Naive B cell (primary cell): ENCODE data around the gene SLC19A1. TPM values are rescaled to one million over a fixed set of nuclear protein-coding genes. Genes with fewer than 3 reads are reported as not detected.
A peak's percentile ranks its signal among the peaks of the same experiment; 100 is the strongest.

Source experiments
- ATAC-seq, 2 donors: fragments of 150-1000 bp; cut with Tn5 transposase; 2 replicates each; pipeline ENCODE4 v1.10.0; 2021; ENCODE audit warnings: low read depth in 2 of 2, mild to moderate bottlenecking in 2 of 2, moderate library complexity in 2 of 2
- DNase-seq: peaks from one replicate; pipeline ENCODE4 v3.0.0; 2022
- H3K27ac Mint-ChIP-seq, 6 donors: one replicate each; pipeline ENCODE4 v1.8.0; 2020 to 2022; ENCODE audit warnings: mild to moderate bottlenecking in 6 of 6, mixed read lengths in 6 of 6, moderate library complexity in 5 of 6, inconsistent platforms in 2 of 6
- H3K27me3 Mint-ChIP-seq, 3 donors: one replicate each; pipeline ENCODE4 v1.8.0; 2021 to 2022; ENCODE audit warnings: mixed read lengths in 3 of 3, mild to moderate bottlenecking in 1 of 3
- H3K36me3 Mint-ChIP-seq, 2 donors: one replicate each; pipeline ENCODE4 v1.8.0; 2020 to 2022; ENCODE audit warnings: mixed read lengths in 2 of 2, inconsistent platforms in 1 of 2, mild to moderate bottlenecking in 1 of 2
- H3K4me1 Mint-ChIP-seq, 3 donors: one replicate each; pipeline ENCODE4 v1.8.0; 2020 to 2022; ENCODE audit warnings: mixed read lengths in 3 of 3, inconsistent platforms in 1 of 3, mild to moderate bottlenecking in 1 of 3, moderate library complexity in 1 of 3
- H3K4me3 Mint-ChIP-seq, 8 donors: one replicate each; pipeline ENCODE4 v1.8.0; 2020 to 2022; ENCODE audit warnings: mild to moderate bottlenecking in 8 of 8, mixed read lengths in 8 of 8, moderate library complexity in 8 of 8, inconsistent platforms in 2 of 8
- H3K9me3 Mint-ChIP-seq, 7 donors: one replicate each; pipeline ENCODE4 v1.8.0; 2020 to 2022; ENCODE audit warnings: mixed read lengths in 7 of 7, mild to moderate bottlenecking in 5 of 7, inconsistent platforms in 2 of 7, moderate library complexity in 1 of 7
- polyA plus RNA-seq, 6 donors: library from polyadenylated mRNA; unstranded; fragments of 300-500 nt; fragmentation: Illumina TruSeq; gene quantifications; one replicate each; pipeline ENCODE4 v1.2.3, GENCODE V29; 2021; ENCODE audit warnings: low read depth in 6 of 6

Gene SLC19A1
- polyA plus RNA-seq, 6 donors from 2014 or later, result 2.9 to 20.0 (median 4.3) TPM

DNA sequence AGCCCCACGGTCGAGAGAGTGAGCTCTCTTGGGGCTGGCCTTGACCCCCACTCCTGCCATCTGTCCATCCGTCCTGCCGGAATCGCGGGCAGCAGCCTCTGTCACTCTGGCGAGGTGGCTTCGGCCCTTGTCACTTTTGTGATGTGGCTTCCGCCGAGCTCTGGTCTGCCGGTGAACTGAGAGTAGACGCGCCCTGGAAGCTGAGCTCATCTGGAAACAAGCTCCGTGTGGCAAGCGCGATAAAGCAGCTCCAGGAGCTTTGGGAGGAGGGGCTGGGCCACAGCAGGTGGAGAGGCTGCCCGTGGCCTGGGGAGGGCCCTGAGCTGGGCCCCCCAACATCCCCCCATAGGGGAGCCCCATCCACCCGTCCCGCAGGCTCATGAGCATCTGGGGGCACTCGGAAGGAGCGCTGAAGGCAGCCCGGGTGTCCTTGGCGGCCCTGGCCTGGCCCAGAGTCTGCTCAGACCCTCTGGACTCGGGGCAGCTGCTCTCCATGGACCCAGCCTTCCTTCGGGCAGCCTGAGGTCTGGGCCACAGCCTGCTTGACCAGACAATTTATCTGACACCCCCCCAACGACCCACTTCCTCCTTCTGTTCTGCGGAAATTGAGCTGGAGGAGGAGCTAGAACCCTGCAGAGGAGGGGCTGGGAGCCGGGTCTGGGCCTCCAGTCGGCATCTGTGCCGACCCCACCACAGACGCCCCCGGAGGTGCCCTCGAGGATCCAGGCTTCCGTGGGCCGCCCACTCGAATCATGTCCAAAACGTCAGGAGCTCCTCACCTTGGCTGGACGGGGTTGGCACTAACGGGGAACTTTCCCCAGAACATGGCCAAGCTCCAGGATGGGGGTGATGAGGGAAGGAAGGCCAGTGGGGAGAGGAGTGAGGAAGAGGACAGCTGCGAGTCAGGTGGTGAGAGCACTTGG, 59.1 kb downstream of the SLC19A1 start:
- peak; percentile 71 to 76 for ATAC-seq
- Mint-ChIP-seq H3K27me3 (no peaks in the 10 kb centered on the region), H3K4me1 (peaks cover 25 to 34% (median 31%) of the 10 kb centered on the region in 3 donors), H3K9me3 (peaks cover 0 to 5% (median 0%) of the 10 kb centered on the region in 7 donors), H3K36me3 (no peaks in the 10 kb centered on the region), H3K27ac (peak overlapping the region; percentile 69 to 92 (median 84)), H3K4me3 (peak overlapping the region; percentile 36 to 92 (median 84))
- DNase-seq, result peak; percentile 34

DNA sequence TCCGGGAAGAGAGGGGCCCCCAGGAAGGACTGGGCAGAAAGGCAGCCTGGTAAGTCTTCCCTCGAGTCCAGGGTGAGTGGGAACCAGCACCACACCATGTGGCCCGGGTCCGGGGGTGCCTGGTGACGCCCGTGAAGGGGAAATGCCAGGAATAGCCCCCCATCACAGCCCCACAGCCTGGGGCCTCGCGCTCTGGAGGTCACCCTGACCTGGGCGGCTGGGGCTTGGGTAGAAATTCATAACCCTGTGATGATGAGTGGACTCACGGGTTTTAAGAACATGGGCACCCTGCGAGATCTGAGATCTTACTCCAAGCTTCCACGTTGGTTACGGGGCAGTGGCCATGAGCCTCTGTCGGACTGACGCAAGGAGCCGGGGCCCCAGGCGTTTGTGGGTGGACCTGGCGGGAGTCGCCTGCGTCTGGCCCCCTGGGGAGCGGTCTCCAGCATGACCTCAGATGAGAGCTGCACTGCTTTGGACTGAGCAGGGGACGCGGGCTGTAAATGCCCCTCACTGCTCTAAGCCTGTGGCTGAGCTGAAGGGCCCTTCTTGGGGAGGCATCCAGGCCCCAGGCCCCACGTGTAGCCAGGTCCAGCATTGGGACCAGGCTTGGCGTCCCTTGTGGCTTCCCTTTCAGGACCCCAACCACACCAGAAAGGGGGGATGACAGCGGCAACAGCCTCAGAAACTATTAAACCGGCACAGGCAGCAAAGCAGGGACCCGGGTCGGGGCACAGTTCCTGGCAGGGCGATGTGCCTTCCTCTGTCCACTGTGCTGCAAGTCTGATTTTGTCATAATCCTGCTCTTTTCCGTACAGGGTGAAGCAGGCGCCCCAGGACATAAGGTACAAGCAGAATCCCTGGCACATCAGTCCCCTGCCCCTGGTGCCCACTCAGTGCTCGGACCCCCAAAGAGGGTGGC, 60.0 kb downstream of the SLC19A1 start:
- DNase-seq, result no peak
- no peaks in the 10 kb centered on the region for H3K27me3 Mint-ChIP-seq
- no peak for ATAC-seq
- H3K4me1 Mint-ChIP-seq, result peaks cover 28 to 38% (median 35%) of the 10 kb centered on the region in 3 donors
- peak overlapping the region in 5 of 6 donors; percentile 60 to 92 (median 78) for H3K27ac Mint-ChIP-seq
- peak overlapping the region; percentile 36 to 92 (median 84) for H3K4me3 Mint-ChIP-seq
- peaks cover 0 to 5% (median 0%) of the 10 kb centered on the region in 7 donors for H3K9me3 Mint-ChIP-seq
- H3K36me3 Mint-ChIP-seq, result no peaks in the 10 kb centered on the region

DNA sequence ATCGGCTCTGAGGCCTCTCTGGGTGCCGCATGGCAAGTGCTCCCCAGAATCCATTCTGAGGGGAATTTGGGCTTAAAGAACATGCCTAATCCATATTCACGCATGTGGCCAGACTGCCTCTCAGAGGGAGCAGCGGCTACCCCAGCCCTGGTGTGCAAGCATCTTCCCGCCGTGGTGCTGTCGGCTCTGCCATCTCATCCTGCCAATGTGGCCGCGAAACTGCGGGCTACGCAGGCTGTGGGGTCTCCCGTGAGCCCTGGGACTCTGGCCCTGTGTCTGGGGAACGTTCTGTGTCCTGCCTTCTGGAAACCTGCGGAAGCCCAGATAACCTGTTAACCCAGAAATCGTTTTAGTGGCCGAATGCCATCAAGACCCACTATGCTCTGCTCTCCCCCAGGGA, 60.7 kb downstream of the SLC19A1 start:
- no peaks in the 10 kb centered on the region for H3K27me3 Mint-ChIP-seq
- no peak overlapping the region for H3K4me3 Mint-ChIP-seq
- H3K9me3 Mint-ChIP-seq, result peaks cover 0 to 5% (median 0%) of the 10 kb centered on the region in 7 donors
- H3K36me3 Mint-ChIP-seq, result no peaks in the 10 kb centered on the region
- peak overlapping the region in 1 of 6 donors; percentile 81 for H3K27ac Mint-ChIP-seq
- H3K4me1 Mint-ChIP-seq, result peaks cover 31 to 45% (median 36%) of the 10 kb centered on the region in 3 donors
- no peak for ATAC-seq
- no peak for DNase-seq

GRCh38 chr21:45480701-45481500, 61.3 kb downstream of the SLC19A1 start:
- Mint-ChIP-seq H3K27ac (no peak overlapping the region), H3K4me1 (peaks cover 34 to 48% (median 38%) of the 10 kb centered on the region in 3 donors), H3K9me3 (peaks cover 0 to 5% (median 0%) of the 10 kb centered on the region in 7 donors), H3K27me3 (no peaks in the 10 kb centered on the region), H3K4me3 (no peak overlapping the region), H3K36me3 (no peaks in the 10 kb centered on the region)
- ATAC-seq (no peak), DNase-seq (no peak)

GRCh38 chr21:45479691-45480675, 62.3 kb downstream of the SLC19A1 start:
- H3K4me3 Mint-ChIP-seq, result peak overlapping the region in 4 of 8 donors; percentile 29 to 59 (median 54)
- no peaks in the 10 kb centered on the region for H3K27me3 Mint-ChIP-seq
- H3K4me1 Mint-ChIP-seq, result peaks cover 34 to 48% (median 38%) of the 10 kb centered on the region in 3 donors
- peak overlapping the region in 1 of 6 donors; percentile 72 for H3K27ac Mint-ChIP-seq
- DNase-seq, result no peak
- no peaks in the 10 kb centered on the region for H3K36me3 Mint-ChIP-seq
- ATAC-seq, result no peak
- peaks cover 0 to 5% (median 0%) of the 10 kb centered on the region in 7 donors for H3K9me3 Mint-ChIP-seq

GRCh38 chr21:45478816-45479669, 63.2 kb downstream of the SLC19A1 start:
- H3K4me3 Mint-ChIP-seq, result peak overlapping the region in 6 of 8 donors; percentile 48 to 95 (median 88)
- no peaks in the 10 kb centered on the region for H3K36me3 Mint-ChIP-seq
- H3K4me1 Mint-ChIP-seq, result peaks cover 32 to 44% (median 34%) of the 10 kb centered on the region in 3 donors
- no peak for DNase-seq
- peaks cover 0 to 4% (median 0%) of the 10 kb centered on the region in 7 donors for H3K9me3 Mint-ChIP-seq
- H3K27ac Mint-ChIP-seq, result peak overlapping the region in 5 of 6 donors; percentile 12 to 96 (median 88)
- no peak for ATAC-seq
- peaks cover 3 to 6% (median 5%) of the 10 kb centered on the region in 3 donors for H3K27me3 Mint-ChIP-seq

DNA sequence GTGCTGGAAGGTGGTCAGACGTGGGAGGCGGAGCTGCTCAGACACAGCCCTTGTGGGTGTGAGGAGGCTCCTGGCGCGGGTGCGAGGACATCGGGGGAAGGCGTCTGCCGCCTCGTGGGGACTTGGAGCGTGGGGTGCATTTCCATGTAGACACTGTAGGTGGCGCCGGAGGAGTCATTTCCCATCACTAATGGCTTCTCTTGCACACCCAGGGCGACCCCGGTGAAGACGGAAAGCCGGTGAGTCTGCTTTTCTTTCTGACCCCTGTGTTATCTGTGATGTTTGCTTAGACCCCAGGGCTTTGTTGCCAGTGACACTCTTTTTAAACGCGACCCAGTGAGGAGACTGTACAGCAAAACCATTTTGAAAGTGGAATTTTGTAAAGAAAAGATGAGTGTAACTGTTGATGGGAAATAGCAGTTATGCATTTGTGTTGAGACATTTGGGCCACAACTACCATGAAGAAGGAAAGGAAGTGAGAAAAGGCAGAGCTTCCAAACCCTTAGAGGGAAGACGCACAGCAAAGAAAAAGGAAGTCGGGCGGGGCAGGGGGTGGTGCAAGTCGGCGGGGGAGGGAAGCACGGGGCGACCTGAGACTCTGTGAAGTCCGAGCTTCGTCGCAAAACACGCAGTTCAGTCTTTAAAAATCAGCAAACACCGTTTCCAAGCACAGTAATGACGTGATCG, 64.0 kb downstream of the SLC19A1 start:
- DNase-seq, result peak; percentile 68
- Mint-ChIP-seq H3K4me1 (peaks cover 28 to 37% (median 28%) of the 10 kb centered on the region in 3 donors), H3K9me3 (peaks cover 0 to 5% (median 0%) of the 10 kb centered on the region in 7 donors), H3K27ac (peak overlapping the region; percentile 58 to 96 (median 87)), H3K4me3 (peak overlapping the region; percentile 71 to 95 (median 88)), H3K36me3 (no peaks in the 10 kb centered on the region), H3K27me3 (peaks cover 5 to 8% (median 7%) of the 10 kb centered on the region in 3 donors)
- ATAC-seq, result peak; percentile 73

DNA sequence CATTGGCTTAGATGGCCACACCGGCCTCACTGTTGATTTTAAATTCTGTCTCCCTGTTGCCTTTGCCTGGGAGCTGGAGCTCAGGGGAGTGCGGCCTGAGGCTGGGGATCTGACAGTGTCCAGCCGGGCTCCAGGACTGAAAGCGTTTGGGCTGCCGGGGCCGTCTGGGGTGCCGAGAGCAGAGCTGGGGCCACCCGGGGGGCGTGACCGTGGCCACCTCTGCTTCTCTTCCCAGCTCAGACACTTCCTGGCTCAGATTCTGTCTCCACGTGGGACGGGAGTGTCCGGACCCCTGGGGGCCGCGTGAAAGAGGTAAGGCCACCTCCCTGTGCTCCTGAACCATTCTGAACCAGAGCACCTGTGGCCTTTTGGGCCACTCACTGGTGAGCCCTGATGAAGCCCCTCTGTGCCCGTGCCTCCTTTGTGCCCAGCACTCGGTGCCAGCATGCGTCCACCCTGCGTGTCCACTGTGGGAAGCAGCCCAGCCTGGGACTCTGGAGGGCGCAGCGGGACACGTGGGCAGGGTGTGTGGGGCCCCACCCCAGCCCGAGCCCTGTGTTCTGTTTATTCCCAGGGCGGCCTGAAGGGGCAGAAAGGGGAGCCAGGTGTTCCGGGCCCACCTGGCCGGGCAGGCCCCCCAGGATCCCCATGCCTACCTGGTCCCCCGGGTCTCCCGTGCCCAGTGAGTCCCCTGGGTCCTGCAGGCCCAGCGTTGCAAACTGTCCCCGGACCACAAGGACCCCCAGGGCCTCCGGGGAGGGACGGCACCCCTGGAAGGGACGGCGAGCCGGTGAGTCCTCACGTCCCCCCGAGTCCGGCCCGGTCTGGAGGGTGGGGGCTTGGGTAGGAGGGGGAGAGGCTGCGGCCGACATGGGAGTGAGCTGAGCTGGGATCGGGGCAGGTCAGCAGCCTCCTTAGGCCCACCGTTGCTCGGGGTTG, 64.8 kb downstream of the SLC19A1 start:
- H3K4me3 Mint-ChIP-seq, result peak overlapping the region; percentile 71 to 95 (median 88)
- peaks cover 20 to 29% (median 24%) of the 10 kb centered on the region in 3 donors for H3K4me1 Mint-ChIP-seq
- DNase-seq (no peak), ATAC-seq (no peak)
- H3K27ac Mint-ChIP-seq, result peak overlapping the region; percentile 58 to 96 (median 87)
- H3K27me3 Mint-ChIP-seq, result peaks cover 5 to 8% (median 7%) of the 10 kb centered on the region in 3 donors
- H3K36me3 Mint-ChIP-seq, result no peaks in the 10 kb centered on the region
- peaks cover 0 to 5% (median 0%) of the 10 kb centered on the region in 7 donors for H3K9me3 Mint-ChIP-seq

- H3K4me3 Mint-ChIP-seq, result peak overlapping the region in 6 of 8 donors; percentile 5 to 80 (median 38)
- ATAC-seq (no peak), DNase-seq (no peak)
- peak overlapping the region in 4 of 6 donors; percentile 2 to 81 (median 14) for H3K27ac Mint-ChIP-seq
- H3K9me3 Mint-ChIP-seq, result peaks cover 0 to 5% (median 0%) of the 10 kb centered on the region in 7 donors
- peaks cover 5 to 8% (median 7%) of the 10 kb centered on the region in 3 donors for H3K27me3 Mint-ChIP-seq
- H3K4me1 Mint-ChIP-seq, result peaks cover 20 to 29% (median 24%) of the 10 kb centered on the region in 3 donors
- H3K36me3 Mint-ChIP-seq, result no peaks in the 10 kb centered on the region
Observed at GRCh38 chr21:45476582-45476981, 65.7 kb downstream of the SLC19A1 start.
